C4-2B (cell line): ENCODE results near the gene KREMEN2.

Experiments used
- H3K27ac ChIP-seq: fragments of 450-650 bp; 2 replicates; pipeline ENCODE4 v1.5.1; 2017
- CTCF ChIP-seq: fragments of 450-650 bp; conservative IDR thresholded peaks from 2 replicates; pipeline ENCODE4 v1.5.1; 2017; ENCODE audit warnings: mild to moderate bottlenecking
- ZFX ChIP-seq: fragments of 450-650 bp; IDR thresholded peaks from 2 replicates; pipeline ENCODE4 v1.6.1; 2017

Gene KREMEN2

GRCh38 chr16:3013998-3014690, 50.1 kb downstream of the KREMEN2 start:
- TF ChIP-seq CTCF (no peak), ZFX (no peak)
- no peak overlapping the region for H3K27ac ChIP-seq

- H3K27ac ChIP-seq, result no peak overlapping the region
- TF ChIP-seq ZFX, result no peak
- no peak for TF ChIP-seq CTCF
Measured at GRCh38 chr16:3014971-3015370, 50.9 kb downstream of the KREMEN2 start.

- TF ChIP-seq ZFX, result no peak
- H3K27ac ChIP-seq, result no peak overlapping the region
Measured at GRCh38 chr16:3015865-3016521, 51.9 kb downstream of the KREMEN2 start.

- no peak for TF ChIP-seq CTCF
- no peak for TF ChIP-seq ZFX
- no peak overlapping the region for H3K27ac ChIP-seq
Measured at GRCh38 chr16:3017344-3017743, 53.3 kb downstream of the KREMEN2 start.
